SU-DHL-6 (cell line): ENCODE measurements around the gene SLC47A2.

Experiments used
- CTCF ChIP-seq: fragments of 200-600 bp; sonication (generic); IDR thresholded peaks from one replicate; pipeline ENCODE4 v1.5.1; 2017; ENCODE audit warnings: antibody characterized with exemption, mild to moderate bottlenecking, low read length, moderate library complexity; ENCODE audit not compliant: insufficient read depth, poor library complexity, severe bottlenecking
- EZH2phosphoT487 ChIP-seq: fragments of 200-600 bp; sonication (generic), shearing (Covaris generic); conservative IDR thresholded peaks from 2 replicates; pipeline ENCODE4 v1.6.1; 2018; ENCODE audit warnings: mild to moderate bottlenecking, antibody characterized with exemption, low read length, moderate library complexity, mixed read lengths

- TF ChIP-seq CTCF = no peak
- TF ChIP-seq EZH2phosphoT487 = no peak
Measured at GRCh38 chr17:19644493-19645210, 71.7 kb downstream of the SLC47A2 start.
